ENCODE results near the gene GBF1.

DNA sequence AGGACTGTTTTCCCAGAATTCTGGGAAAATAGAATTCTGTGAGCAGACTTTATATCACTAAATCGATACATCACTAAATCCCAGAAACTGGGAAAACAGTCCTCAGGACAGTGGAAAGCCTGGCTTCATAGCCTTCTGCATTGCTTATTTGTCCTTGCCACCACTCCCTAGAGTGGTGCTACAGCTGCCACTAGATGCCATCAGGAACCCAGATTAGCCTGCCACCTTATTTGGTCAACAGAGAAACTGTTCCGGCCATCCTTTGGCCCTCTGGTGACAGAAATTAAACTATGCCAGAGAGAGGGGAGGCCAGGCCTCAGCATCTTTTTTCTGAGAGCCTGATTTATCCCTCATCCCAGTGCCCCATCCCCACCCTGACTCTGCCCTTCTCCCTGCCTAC, 130.5 kb downstream of the GBF1 start:
- TF ChIP-seq, protein P1, sequence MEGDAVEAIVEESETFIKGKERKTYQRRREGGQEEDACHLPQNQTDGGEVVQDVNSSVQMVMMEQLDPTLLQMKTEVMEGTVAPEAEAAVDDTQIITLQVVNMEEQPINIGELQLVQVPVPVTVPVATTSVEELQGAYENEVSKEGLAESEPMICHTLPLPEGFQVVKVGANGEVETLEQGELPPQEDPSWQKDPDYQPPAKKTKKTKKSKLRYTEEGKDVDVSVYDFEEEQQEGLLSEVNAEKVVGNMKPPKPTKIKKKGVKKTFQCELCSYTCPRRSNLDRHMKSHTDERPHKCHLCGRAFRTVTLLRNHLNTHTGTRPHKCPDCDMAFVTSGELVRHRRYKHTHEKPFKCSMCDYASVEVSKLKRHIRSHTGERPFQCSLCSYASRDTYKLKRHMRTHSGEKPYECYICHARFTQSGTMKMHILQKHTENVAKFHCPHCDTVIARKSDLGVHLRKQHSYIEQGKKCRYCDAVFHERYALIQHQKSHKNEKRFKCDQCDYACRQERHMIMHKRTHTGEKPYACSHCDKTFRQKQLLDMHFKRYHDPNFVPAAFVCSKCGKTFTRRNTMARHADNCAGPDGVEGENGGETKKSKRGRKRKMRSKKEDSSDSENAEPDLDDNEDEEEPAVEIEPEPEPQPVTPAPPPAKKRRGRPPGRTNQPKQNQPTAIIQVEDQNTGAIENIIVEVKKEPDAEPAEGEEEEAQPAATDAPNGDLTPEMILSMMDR (IDR thresholded peaks at IDR 0.05), result no peak
- no peak for TF ChIP-seq POLR2A (IDR thresholded peaks at IDR 0.05)

Data from Peyer's patch (tissue), 4 donors.